Left lobe of liver (tissue), 2 donors: ENCODE data around the gene PRDM15. TPM values are rescaled to one million over a fixed set of nuclear protein-coding genes. Genes with fewer than 3 reads are reported as not detected.

ENCODE experiments used
- ATAC-seq: fragments of 200-7000 bp; cut with Tn5 transposase; one replicate; pipeline ENCODE4 v1.9.1; 2020; ENCODE audit warnings: mild to moderate bottlenecking, moderate library complexity
- DNase-seq: peaks from one replicate; pipeline ENCODE4 v3.0.0-alpha.2; 2020; ENCODE audit warnings: low spot score
- total RNA-seq: library from RNA; stranded (reverse); gene quantifications from one replicate; pipeline ENCODE4 v1.2.1, GENCODE V29; 2021
- donor health status: DM: no; HTN: no; CAD: no; lungs with moderate emphysema.
- donor health status: DM: no; HTN: yes; CAD: no.

The PRDM15 gene
- total RNA-seq, 1 donor from 2014 or later: 3.2 TPM

- DNase-seq (no peak), ATAC-seq (no peak)
Measured at GRCh38 chr21:41847066-41847804, 31.9 kb downstream of the PRDM15 start.

- DNase-seq (no peak), ATAC-seq (no peak)
Measured at GRCh38 chr21:41846536-41846935, 32.6 kb downstream of the PRDM15 start.

- ATAC-seq: no peak
- no peak for DNase-seq
Measured at GRCh38 chr21:41846033-41846317, 33.2 kb downstream of the PRDM15 start.

- DNase-seq (no peak), ATAC-seq (no peak)
Measured at GRCh38 chr21:41845310-41846032, 33.7 kb downstream of the PRDM15 start.

GRCh38 chr21:41843584-41843983 lies 35.6 kb downstream of the PRDM15 start:
- DNase-seq: no peak

GRCh38 chr21:41840880-41841279 lies 38.3 kb downstream of the PRDM15 start:
- no peak for DNase-seq
- ATAC-seq: no peak

More at GRCh38 chr21:41843584-41843983, 35.6 kb downstream of the PRDM15 start:
- ATAC-seq: no peak

GRCh38 chr21:41839387-41840000 lies 39.6 kb downstream of the PRDM15 start:
- DNase-seq: no peak
- no peak for ATAC-seq

GRCh38 chr21:41837756-41838297 lies 41.3 kb downstream of the PRDM15 start:
- ATAC-seq: no peak
- DNase-seq: no peak

- ATAC-seq (no peak), DNase-seq (no peak)
Measured at GRCh38 chr21:41836166-41837015, 42.8 kb downstream of the PRDM15 start.

- ATAC-seq (no peak), DNase-seq (no peak)
Measured at GRCh38 chr21:41835711-41836154, 43.4 kb downstream of the PRDM15 start.

- DNase-seq (no peak), ATAC-seq (no peak)
Measured at GRCh38 chr21:41834926-41835663, 44.0 kb downstream of the PRDM15 start.

- no peak for DNase-seq
Measured at GRCh38 chr21:41834252-41834925, 44.8 kb downstream of the PRDM15 start.

GRCh38 chr21:41833497-41834115 lies 45.5 kb downstream of the PRDM15 start:
- no peak for DNase-seq
- ATAC-seq: no peak

More at GRCh38 chr21:41834252-41834925, 44.8 kb downstream of the PRDM15 start:
- no peak for ATAC-seq

- DNase-seq (no peak), ATAC-seq (no peak)
Measured at GRCh38 chr21:41832596-41833496, 46.3 kb downstream of the PRDM15 start.

GRCh38 chr21:41831866-41832595 lies 47.1 kb downstream of the PRDM15 start:
- DNase-seq (no peak), ATAC-seq (no peak)

- DNase-seq (no peak), ATAC-seq (no peak)
Measured at GRCh38 chr21:41831453-41831831, 47.7 kb downstream of the PRDM15 start.

- ATAC-seq (no peak), DNase-seq (no peak)
Measured at GRCh38 chr21:41830764-41831452, 48.2 kb downstream of the PRDM15 start.
